HL-60 (cell line): Measurements from ENCODE around the gene NUB1.

Source experiments
- GABPA ChIP-seq: IDR thresholded peaks from 2 replicates; pipeline ENCODE4 v1.6.1; 2012; ENCODE audit warnings: low read depth
- TF ChIP-seq, protein P1 (sequence below): IDR thresholded peaks from one replicate; pipeline ENCODE4 v1.5.1; 2011; ENCODE audit warnings: low read length, control low read depth, inconsistent platforms; ENCODE audit not compliant: insufficient read depth
- TF ChIP-seq, protein P2 (sequence below): IDR thresholded peaks from 2 replicates; pipeline ENCODE4 v1.6.1; 2012; ENCODE audit warnings: low read depth; ENCODE audit not compliant: insufficient replicate concordance

DNA sequence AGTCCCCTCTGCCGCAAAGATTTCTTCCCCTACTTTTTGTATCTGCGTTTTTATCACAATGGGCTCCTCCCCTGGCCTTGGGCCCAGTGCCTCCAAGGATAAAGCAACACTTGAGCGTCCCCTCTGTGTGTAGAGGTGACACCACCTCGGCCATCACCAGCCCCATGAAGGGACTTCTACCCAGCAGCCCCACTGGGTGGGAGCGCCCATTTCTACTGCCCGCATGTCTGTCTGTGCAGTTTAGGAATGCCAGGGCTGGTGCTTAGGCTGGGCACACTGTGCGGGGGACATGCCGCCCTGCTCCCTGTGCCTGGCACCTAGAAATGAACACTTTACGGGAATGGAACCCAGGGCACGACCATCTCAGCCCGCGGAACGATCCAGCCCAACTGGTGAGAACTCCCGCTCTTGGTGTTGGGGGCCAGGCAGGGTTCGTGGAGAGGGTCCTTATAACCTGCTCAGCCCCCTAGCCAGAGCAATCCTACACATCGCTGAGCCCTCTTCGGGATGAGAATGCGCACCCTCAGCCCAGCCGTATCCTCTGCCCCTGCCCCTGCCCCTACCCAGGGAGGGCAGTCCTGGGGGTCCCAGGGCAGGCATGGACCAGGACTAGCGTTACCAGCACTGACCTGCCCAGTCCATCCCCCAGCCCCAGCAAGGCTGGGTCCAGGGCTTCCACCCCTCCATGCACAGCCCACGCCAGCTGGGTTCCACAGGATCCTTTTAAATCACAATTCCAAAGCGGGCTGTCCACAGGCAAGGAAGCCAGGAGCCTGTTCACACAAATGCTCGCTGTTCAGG, 85.5 kb downstream of the NUB1 start:
- TF ChIP-seq, protein P1, sequence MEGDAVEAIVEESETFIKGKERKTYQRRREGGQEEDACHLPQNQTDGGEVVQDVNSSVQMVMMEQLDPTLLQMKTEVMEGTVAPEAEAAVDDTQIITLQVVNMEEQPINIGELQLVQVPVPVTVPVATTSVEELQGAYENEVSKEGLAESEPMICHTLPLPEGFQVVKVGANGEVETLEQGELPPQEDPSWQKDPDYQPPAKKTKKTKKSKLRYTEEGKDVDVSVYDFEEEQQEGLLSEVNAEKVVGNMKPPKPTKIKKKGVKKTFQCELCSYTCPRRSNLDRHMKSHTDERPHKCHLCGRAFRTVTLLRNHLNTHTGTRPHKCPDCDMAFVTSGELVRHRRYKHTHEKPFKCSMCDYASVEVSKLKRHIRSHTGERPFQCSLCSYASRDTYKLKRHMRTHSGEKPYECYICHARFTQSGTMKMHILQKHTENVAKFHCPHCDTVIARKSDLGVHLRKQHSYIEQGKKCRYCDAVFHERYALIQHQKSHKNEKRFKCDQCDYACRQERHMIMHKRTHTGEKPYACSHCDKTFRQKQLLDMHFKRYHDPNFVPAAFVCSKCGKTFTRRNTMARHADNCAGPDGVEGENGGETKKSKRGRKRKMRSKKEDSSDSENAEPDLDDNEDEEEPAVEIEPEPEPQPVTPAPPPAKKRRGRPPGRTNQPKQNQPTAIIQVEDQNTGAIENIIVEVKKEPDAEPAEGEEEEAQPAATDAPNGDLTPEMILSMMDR = no peak
- TF ChIP-seq, protein P2, sequence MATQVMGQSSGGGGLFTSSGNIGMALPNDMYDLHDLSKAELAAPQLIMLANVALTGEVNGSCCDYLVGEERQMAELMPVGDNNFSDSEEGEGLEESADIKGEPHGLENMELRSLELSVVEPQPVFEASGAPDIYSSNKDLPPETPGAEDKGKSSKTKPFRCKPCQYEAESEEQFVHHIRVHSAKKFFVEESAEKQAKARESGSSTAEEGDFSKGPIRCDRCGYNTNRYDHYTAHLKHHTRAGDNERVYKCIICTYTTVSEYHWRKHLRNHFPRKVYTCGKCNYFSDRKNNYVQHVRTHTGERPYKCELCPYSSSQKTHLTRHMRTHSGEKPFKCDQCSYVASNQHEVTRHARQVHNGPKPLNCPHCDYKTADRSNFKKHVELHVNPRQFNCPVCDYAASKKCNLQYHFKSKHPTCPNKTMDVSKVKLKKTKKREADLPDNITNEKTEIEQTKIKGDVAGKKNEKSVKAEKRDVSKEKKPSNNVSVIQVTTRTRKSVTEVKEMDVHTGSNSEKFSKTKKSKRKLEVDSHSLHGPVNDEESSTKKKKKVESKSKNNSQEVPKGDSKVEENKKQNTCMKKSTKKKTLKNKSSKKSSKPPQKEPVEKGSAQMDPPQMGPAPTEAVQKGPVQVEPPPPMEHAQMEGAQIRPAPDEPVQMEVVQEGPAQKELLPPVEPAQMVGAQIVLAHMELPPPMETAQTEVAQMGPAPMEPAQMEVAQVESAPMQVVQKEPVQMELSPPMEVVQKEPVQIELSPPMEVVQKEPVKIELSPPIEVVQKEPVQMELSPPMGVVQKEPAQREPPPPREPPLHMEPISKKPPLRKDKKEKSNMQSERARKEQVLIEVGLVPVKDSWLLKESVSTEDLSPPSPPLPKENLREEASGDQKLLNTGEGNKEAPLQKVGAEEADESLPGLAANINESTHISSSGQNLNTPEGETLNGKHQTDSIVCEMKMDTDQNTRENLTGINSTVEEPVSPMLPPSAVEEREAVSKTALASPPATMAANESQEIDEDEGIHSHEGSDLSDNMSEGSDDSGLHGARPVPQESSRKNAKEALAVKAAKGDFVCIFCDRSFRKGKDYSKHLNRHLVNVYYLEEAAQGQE = no peak
- no peak for TF ChIP-seq GABPA
